Testis (tissue), 2 donors: ENCODE results near the gene SEMA4D.

Source experiments
- POLR2A ChIP-seq: fragments of 450-650 bp; IDR thresholded peaks from one replicate; pipeline ENCODE4 v1.6.1; 2017; ENCODE audit warnings: antibody characterized with exemption, mild to moderate bottlenecking, moderate library complexity
- TF ChIP-seq, protein P1 (sequence below), 3 experiments: fragments of 450-650 bp in 2 of 3; fragments of 200-600 bp in 1 of 3; sonication (generic) in 1 of 3; IDR thresholded peaks; one replicate each; pipeline ENCODE4 v1.5.1; 2016 to 2019; ENCODE audit warnings: antibody characterized with exemption in 3 of 3, mild to moderate bottlenecking in 2 of 3, moderate library complexity in 1 of 3

DNA sequence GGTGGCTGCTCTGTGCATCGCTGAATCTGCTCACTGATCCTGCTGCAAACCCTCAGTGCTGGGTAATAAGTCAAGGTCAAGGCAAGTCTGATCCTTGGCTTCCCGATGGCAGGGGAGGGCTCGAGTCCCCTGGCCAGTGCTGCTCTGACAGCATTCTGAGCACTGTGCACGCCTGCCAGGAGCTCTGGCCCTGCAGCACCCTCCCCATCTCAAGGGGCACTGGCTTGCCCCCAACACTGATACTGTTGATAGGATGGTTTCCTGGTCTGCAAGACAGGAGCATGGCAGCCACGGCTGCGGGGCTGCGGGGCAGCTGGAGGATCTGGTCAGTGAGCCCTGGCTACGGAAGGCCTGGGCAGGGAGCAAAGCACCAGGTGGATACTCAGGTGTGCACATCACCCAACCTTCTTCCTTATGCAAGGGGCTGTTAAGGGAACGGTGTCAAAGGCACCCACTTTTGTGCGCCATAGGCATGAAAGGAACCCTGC lies 107.8 kb downstream of the SEMA4D start:
- no peak for TF ChIP-seq POLR2A
- TF ChIP-seq, protein P1, sequence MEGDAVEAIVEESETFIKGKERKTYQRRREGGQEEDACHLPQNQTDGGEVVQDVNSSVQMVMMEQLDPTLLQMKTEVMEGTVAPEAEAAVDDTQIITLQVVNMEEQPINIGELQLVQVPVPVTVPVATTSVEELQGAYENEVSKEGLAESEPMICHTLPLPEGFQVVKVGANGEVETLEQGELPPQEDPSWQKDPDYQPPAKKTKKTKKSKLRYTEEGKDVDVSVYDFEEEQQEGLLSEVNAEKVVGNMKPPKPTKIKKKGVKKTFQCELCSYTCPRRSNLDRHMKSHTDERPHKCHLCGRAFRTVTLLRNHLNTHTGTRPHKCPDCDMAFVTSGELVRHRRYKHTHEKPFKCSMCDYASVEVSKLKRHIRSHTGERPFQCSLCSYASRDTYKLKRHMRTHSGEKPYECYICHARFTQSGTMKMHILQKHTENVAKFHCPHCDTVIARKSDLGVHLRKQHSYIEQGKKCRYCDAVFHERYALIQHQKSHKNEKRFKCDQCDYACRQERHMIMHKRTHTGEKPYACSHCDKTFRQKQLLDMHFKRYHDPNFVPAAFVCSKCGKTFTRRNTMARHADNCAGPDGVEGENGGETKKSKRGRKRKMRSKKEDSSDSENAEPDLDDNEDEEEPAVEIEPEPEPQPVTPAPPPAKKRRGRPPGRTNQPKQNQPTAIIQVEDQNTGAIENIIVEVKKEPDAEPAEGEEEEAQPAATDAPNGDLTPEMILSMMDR (IDR thresholded peaks at IDR 0.05) = no peak
